HepG2 (cell line): ENCODE results near the gene ASPHD1. TPM values are rescaled to one million over a fixed set of nuclear protein-coding genes. Genes with fewer than 3 reads are reported as not detected.

Experiments used
- ATF1 ChIP-seq: IDR thresholded peaks from 2 replicates; pipeline ENCODE4 v1.6.1; 2016; ENCODE audit warnings: mild to moderate bottlenecking, control low read depth
- ATF7 ChIP-seq, 2 experiments: fragments of 450-650 bp in 1 of 2; sonication (generic) in 1 of 2; formaldehyde crosslinking in 1 of 2; IDR thresholded peaks; 2 replicates each; pipeline versions ENCODE4 v1.4.0 to v1.6.1; 2016 to 2020; ENCODE audit warnings: antibody characterized with exemption in 1 of 2, mild to moderate bottlenecking in 1 of 2, missing genetic modification reagents in 1 of 2
- DNMT3B ChIP-seq: conservative IDR thresholded peaks from 2 replicates; pipeline ENCODE4 v1.6.1; 2016; ENCODE audit warnings: missing biosample characterization, control low read depth
- ETS1 ChIP-seq: sonication (generic); formaldehyde crosslinking; IDR thresholded peaks from 2 replicates; pipeline ENCODE4 v1.4.0; 2020; ENCODE audit warnings: missing genetic modification reagents
- FOXM1 ChIP-seq: sonication (generic); formaldehyde crosslinking; IDR thresholded peaks from 2 replicates; pipeline ENCODE4 v1.5.0; 2020; ENCODE audit warnings: missing genetic modification reagents
- GABPA ChIP-seq, 2 experiments: IDR thresholded peaks; 2 replicates each; pipeline ENCODE4 v1.6.1; 2011 to 2016; ENCODE audit warnings: low read depth in 2 of 2, low read length in 1 of 2, missing biosample characterization in 1 of 2, missing genetic modification characterization in 1 of 2
- HDAC1 ChIP-seq: sonication (generic); formaldehyde crosslinking; IDR thresholded peaks from 2 replicates; pipeline ENCODE4 v1.5.1; 2020; ENCODE audit warnings: mild to moderate bottlenecking, missing genetic modification reagents
- HIC2 ChIP-seq: sonication (generic); formaldehyde crosslinking; IDR thresholded peaks from 2 replicates; pipeline ENCODE4 v1.9.0; 2022; ENCODE audit warnings: low read depth, missing genetic modification reagents
- HOXA7 ChIP-seq: sonication (generic); formaldehyde crosslinking; IDR thresholded peaks from 2 replicates; pipeline ENCODE4 v1.8.1; 2022; ENCODE audit warnings: mild to moderate bottlenecking, missing genetic modification reagents, moderate library complexity
- KDM2A ChIP-seq: sonication (generic); formaldehyde crosslinking; IDR thresholded peaks from 2 replicates; pipeline ENCODE4 v1.4.0; 2020; ENCODE audit warnings: low read depth, missing genetic modification reagents, borderline replicate concordance
- KMT2B ChIP-seq: IDR thresholded peaks from 2 replicates; pipeline ENCODE4 v1.6.1; 2016; ENCODE audit warnings: missing genetic modification reagents, missing compliant biosample characterization
- POGZ ChIP-seq: sonication (generic); formaldehyde crosslinking; IDR thresholded peaks from 2 replicates; pipeline ENCODE4 v1.4.0; 2020; ENCODE audit warnings: mild to moderate bottlenecking, missing genetic modification reagents
- PRMT3 ChIP-seq: sonication (generic); formaldehyde crosslinking; IDR thresholded peaks from 2 replicates; pipeline ENCODE4 v1.8.1; 2022; ENCODE audit warnings: low read depth, mild to moderate bottlenecking, moderate library complexity, missing genetic modification reagents, borderline replicate concordance
- SALL2 ChIP-seq: sonication (generic); formaldehyde crosslinking; IDR thresholded peaks from 2 replicates; pipeline ENCODE4 v1.8.1; 2023; ENCODE audit warnings: mild to moderate bottlenecking, missing genetic modification reagents, inconsistent platforms
- SMAD3 ChIP-seq: sonication (generic); formaldehyde crosslinking; IDR thresholded peaks from 2 replicates; pipeline ENCODE4 v1.4.0; 2020; ENCODE audit warnings: missing genetic modification reagents
- SSRP1 ChIP-seq: IDR thresholded peaks from 2 replicates; pipeline ENCODE4 v1.6.1; 2016; ENCODE audit warnings: control low read depth
- STAT5B ChIP-seq: sonication (generic); formaldehyde crosslinking; IDR thresholded peaks from 2 replicates; pipeline ENCODE4 v1.4.0; 2020; ENCODE audit warnings: missing genetic modification reagents
- ZNF740 ChIP-seq: sonication (generic); formaldehyde crosslinking; IDR thresholded peaks from 2 replicates; pipeline ENCODE4 v1.4.0; 2020; ENCODE audit warnings: missing genetic modification reagents
- polyA plus RNA-seq, 8 experiments: library from polyadenylated mRNA; depleted of rRNA in 3 of 8; stranded (reverse) in 7 of 8; unstranded in 1 of 8; fragments of >200 nt; fragmentation: Illumina TruSeq in 4 of 8; extraction: Trizol in 4 of 8; gene quantifications; 2 replicates each; pipeline versions ENCODE4 v1.2.1 to v1.2.3, GENCODE V29; 2011 to 2016; ENCODE audit warnings: low read depth in 4 of 8, missing spikeins in 1 of 8, mixed read lengths in 1 of 8; ENCODE audit not compliant: insufficient read depth in 1 of 8
- total RNA-seq, 5 experiments: library from RNA; depleted of rRNA; stranded (reverse); fragments of >200 nt; fragmentation: Illumina TruSeq; extraction: Trizol; gene quantifications; 2 replicates each; pipeline ENCODE4 v1.2.3, GENCODE V29; 2016; ENCODE audit warnings: low read depth in 1 of 5
- TF ChIP-seq, protein P1 (sequence below): sonication (generic); formaldehyde crosslinking; IDR thresholded peaks from 2 replicates; pipeline ENCODE4 v1.5.1; 2020; ENCODE audit warnings: missing genetic modification reagents, mild to moderate bottlenecking, borderline replicate concordance
- TF ChIP-seq, protein P2 (sequence below): sonication (generic); formaldehyde crosslinking; IDR thresholded peaks from 2 replicates; pipeline ENCODE4 v1.8.1; 2023; ENCODE audit warnings: mild to moderate bottlenecking, missing genetic modification reagents
- TF ChIP-seq, protein P3 (sequence below): sonication (generic); formaldehyde crosslinking; IDR thresholded peaks from 2 replicates; pipeline ENCODE4 v1.5.0; 2020; ENCODE audit warnings: mild to moderate bottlenecking, missing genetic modification reagents, moderate library complexity

ASPHD1 gene
- total and polyA plus RNA-seq, 2 of the 13 experiments (the other 11 are each of a cell fraction or from before 2014, with no cell fraction given) = 13.1 to 19.7 TPM

- no peak for TF ChIP-seq ATF7 (IDR thresholded peaks at IDR 0.05)
- no peak for TF ChIP-seq ATF7 (CRISPR knock-in tag; IDR thresholded peaks at IDR 0.05)
- peak; percentile 99 for TF ChIP-seq ETS1
- no peak for TF ChIP-seq SSRP1
- TF ChIP-seq FOXM1 (CRISPR knock-in tag) = peak; percentile 92
- peak; percentile 70; the same call in 1 of the 2 replicates for TF ChIP-seq KMT2B (CRISPR knock-in tag)
- TF ChIP-seq SALL2 (CRISPR knock-in tag) = no peak; the same call in 1 of the 2 replicates
- TF ChIP-seq, protein P1, sequence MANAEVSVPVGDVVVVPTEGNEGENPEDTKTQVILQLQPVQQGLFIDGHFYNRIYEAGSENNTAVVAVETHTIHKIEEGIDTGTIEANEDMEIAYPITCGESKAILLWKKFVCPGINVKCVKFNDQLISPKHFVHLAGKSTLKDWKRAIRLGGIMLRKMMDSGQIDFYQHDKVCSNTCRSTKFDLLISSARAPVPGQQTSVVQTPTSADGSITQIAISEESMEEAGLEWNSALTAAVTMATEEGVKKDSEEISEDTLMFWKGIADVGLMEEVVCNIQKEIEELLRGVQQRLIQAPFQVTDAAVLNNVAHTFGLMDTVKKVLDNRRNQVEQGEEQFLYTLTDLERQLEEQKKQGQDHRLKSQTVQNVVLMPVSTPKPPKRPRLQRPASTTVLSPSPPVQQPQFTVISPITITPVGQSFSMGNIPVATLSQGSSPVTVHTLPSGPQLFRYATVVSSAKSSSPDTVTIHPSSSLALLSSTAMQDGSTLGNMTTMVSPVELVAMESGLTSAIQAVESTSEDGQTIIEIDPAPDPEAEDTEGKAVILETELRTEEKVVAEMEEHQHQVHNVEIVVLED (CRISPR knock-in tag) = peak; percentile 61; the same call in 1 of the 2 replicates
- TF ChIP-seq HIC2 (CRISPR knock-in tag) = no peak
- TF ChIP-seq DNMT3B (CRISPR knock-in tag) = no peak
- peak; percentile 44 for TF ChIP-seq GABPA (IDR thresholded peaks at IDR 0.05; ENCODE audit: low read depth, low read length)
- peak; percentile 80 for TF ChIP-seq GABPA (CRISPR knock-in tag; IDR thresholded peaks at IDR 0.05; ENCODE audit: low read depth)
- TF ChIP-seq HDAC1 (CRISPR knock-in tag) = 0 out of 2 replicates have a peak, but pooled peaks have one; percentile 43
- TF ChIP-seq ATF1 (CRISPR knock-in tag) = no peak
- TF ChIP-seq, protein P2, sequence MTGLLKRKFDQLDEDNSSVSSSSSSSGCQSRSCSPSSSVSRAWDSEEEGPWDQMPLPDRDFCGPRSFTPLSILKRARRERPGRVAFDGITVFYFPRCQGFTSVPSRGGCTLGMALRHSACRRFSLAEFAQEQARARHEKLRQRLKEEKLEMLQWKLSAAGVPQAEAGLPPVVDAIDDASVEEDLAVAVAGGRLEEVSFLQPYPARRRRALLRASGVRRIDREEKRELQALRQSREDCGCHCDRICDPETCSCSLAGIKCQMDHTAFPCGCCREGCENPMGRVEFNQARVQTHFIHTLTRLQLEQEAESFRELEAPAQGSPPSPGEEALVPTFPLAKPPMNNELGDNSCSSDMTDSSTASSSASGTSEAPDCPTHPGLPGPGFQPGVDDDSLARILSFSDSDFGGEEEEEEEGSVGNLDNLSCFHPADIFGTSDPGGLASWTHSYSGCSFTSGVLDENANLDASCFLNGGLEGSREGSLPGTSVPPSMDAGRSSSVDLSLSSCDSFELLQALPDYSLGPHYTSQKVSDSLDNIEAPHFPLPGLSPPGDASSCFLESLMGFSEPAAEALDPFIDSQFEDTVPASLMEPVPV (CRISPR knock-in tag) = no peak
- 0 out of 2 replicates have a peak, but pooled peaks have one; percentile 67 for TF ChIP-seq PRMT3 (CRISPR knock-in tag)
- TF ChIP-seq STAT5B (CRISPR knock-in tag) = peak; percentile 96; the same call in 1 of the 2 replicates
- no peak for TF ChIP-seq POGZ (CRISPR knock-in tag)
- no peak; the same call in 1 of the 2 replicates for TF ChIP-seq HOXA7 (CRISPR knock-in tag)
- TF ChIP-seq, protein P3, sequence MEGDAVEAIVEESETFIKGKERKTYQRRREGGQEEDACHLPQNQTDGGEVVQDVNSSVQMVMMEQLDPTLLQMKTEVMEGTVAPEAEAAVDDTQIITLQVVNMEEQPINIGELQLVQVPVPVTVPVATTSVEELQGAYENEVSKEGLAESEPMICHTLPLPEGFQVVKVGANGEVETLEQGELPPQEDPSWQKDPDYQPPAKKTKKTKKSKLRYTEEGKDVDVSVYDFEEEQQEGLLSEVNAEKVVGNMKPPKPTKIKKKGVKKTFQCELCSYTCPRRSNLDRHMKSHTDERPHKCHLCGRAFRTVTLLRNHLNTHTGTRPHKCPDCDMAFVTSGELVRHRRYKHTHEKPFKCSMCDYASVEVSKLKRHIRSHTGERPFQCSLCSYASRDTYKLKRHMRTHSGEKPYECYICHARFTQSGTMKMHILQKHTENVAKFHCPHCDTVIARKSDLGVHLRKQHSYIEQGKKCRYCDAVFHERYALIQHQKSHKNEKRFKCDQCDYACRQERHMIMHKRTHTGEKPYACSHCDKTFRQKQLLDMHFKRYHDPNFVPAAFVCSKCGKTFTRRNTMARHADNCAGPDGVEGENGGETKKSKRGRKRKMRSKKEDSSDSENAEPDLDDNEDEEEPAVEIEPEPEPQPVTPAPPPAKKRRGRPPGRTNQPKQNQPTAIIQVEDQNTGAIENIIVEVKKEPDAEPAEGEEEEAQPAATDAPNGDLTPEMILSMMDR (CRISPR knock-in tag) = peak; percentile 55
- peak; percentile 71 for TF ChIP-seq KDM2A
- TF ChIP-seq SMAD3 (CRISPR knock-in tag) = 0 out of 2 replicates have a peak, but pooled peaks have one; percentile 92
- no peak for TF ChIP-seq ZNF740 (CRISPR knock-in tag)
Observed at GRCh38 chr16:29899516-29900101, 679 bp upstream of the ASPHD1 start, which contains the start of gene SEZ6L2 (continued).
